HCT116 (cell line): ENCODE measurements around the gene APBA3. TPM values are rescaled to one million over a fixed set of nuclear protein-coding genes. Genes with fewer than 3 reads are reported as not detected.
"Not testable (repeated sequence)": the region's sequence is repeated elsewhere in the genome, so short reads cannot be mapped to it uniquely, and the experiment has no call there.

Experiments used
- ATAC-seq: fragments of 200-7000 bp; cut with Tn5 transposase; 2 replicates; pipeline ENCODE4 v1.9.1; 2020; ENCODE audit warnings: mild to moderate bottlenecking, moderate library complexity
- BruUV-seq: library from RNA; stranded (reverse); fragments of 400-500 nt; replicated peaks from 2 replicates; lab custom pipeline; 2021; lab: Mats Ljungman, UMichigan
- CTCF ChIA-PET: fragments of 300-600 bp; sonication (Branson Sonifier 250); formaldehyde crosslinking; loops from one replicate; lab custom pipeline; 2021; ENCODE audit warnings: antibody characterized with exemption; lab: Charles Lee
- POLR2A ChIA-PET: fragments of 300-600, 350-600 bp; sonication (Branson Sonifier 250); formaldehyde crosslinking; loops from one replicate; lab custom pipeline; 2021; ENCODE audit warnings: antibody characterized with exemption; lab: Charles Lee
- RAD21 ChIA-PET, 2 experiments: fragments of 300-600 bp; sonication (Branson Sonifier 250); formaldehyde crosslinking; loops; one replicate each; lab custom pipeline; 2023; ENCODE audit warnings: low total read pairs in 2 of 2; ENCODE audit not compliant: uncharacterized antibody in 2 of 2, unreplicated experiment in 2 of 2, low non-redundant PET in 1 of 2; lab: Charles Lee
- DNase-seq: peaks from one replicate; pipeline ENCODE4 v3.0.0-alpha.2; 2010; ENCODE audit warnings: low read depth, low spot score
- H2AFZ ChIP-seq: fragments of 200-600 bp; shearing (Covaris generic), sonication (generic); 2 replicates; pipeline ENCODE4 v1.6.1; 2017; ENCODE audit warnings: low read depth, mixed run types, mixed read lengths, antibody characterized with exemption, low read length; ENCODE audit not compliant: poor library complexity, severe bottlenecking
- H3K27ac ChIP-seq: 2 replicates; pipeline ENCODE4 v1.5.1; 2012; ENCODE audit warnings: low read depth, low read length
- H3K27me3 ChIP-seq: fragments of 200-600 bp; sonication (generic); 2 replicates; pipeline ENCODE4 v1.6.1; 2016; ENCODE audit warnings: mixed run types, low read length, mixed read lengths; ENCODE audit not compliant: insufficient read depth
- H3K36me3 ChIP-seq, 2 experiments: fragments of 200-500 bp in 1 of 2; fragments of 200-600 bp in 1 of 2; sonication (Bioruptor generic) in 1 of 2; sonication (generic) in 1 of 2; 2 replicates each; pipeline versions ENCODE4 v1.5.1 to v1.6.1; 2014 to 2016; ENCODE audit warnings: low read length in 2 of 2, inconsistent platforms in 1 of 2, mixed read lengths in 1 of 2, mixed run types in 1 of 2; ENCODE audit not compliant: insufficient read depth in 2 of 2, control insufficient read depth in 1 of 2
- H3K4me1 ChIP-seq, 2 experiments: fragments of 200-600 bp in 1 of 2; sonication (generic) in 1 of 2; 2 replicates each; pipeline versions ENCODE4 v1.5.1 to v1.6.1; 2012 to 2017; ENCODE audit warnings: low read length in 2 of 2, inconsistent platforms in 1 of 2, mild to moderate bottlenecking in 1 of 2, mixed read lengths in 1 of 2, mixed run types in 1 of 2, moderate library complexity in 1 of 2; ENCODE audit not compliant: insufficient read depth in 2 of 2, control insufficient read depth in 1 of 2
- H3K4me2 ChIP-seq: fragments of 200-600 bp; sonication (generic); 2 replicates; pipeline ENCODE4 v1.6.1; 2017; ENCODE audit warnings: mixed run types, low read length, mixed read lengths
- H3K4me3 ChIP-seq, 2 experiments: fragments of 200-600 bp in 1 of 2; sonication (generic) in 1 of 2; replicated peaks in 1 of 2; 2 replicates each; pipeline ENCODE4 v1.5.1; 2011 to 2016; ENCODE audit warnings: low read length in 2 of 2, control low read depth in 1 of 2, low read depth in 1 of 2, mild to moderate bottlenecking in 1 of 2, mixed read lengths in 1 of 2, mixed run types in 1 of 2
- H3K79me2 ChIP-seq: fragments of 200-600 bp; sonication (generic); 2 replicates; pipeline ENCODE4 v1.6.1; 2017; ENCODE audit warnings: mild to moderate bottlenecking, mixed run types, low read length, moderate library complexity, mixed read lengths; ENCODE audit not compliant: insufficient read depth
- H3K9ac ChIP-seq: fragments of 200-600 bp; sonication (generic); 2 replicates; pipeline ENCODE4 v1.6.1; 2016; ENCODE audit warnings: low read length, mixed read lengths
- H3K9me2 ChIP-seq: fragments of 200-600 bp; sonication (generic), shearing (Covaris generic); 2 replicates; pipeline ENCODE4 v1.6.1; 2017; ENCODE audit warnings: mixed run types, mild to moderate bottlenecking, moderate library complexity; ENCODE audit not compliant: insufficient read depth
- H3K9me3 ChIP-seq, 2 experiments: fragments of 200-500 bp in 1 of 2; fragments of 200-600 bp in 1 of 2; sonication (Bioruptor generic) in 1 of 2; sonication (generic) in 1 of 2; 2 replicates each; pipeline ENCODE4 v1.6.1; 2014 to 2017; ENCODE audit warnings: low read length in 2 of 2, mixed read lengths in 2 of 2, inconsistent platforms in 1 of 2, low read depth in 1 of 2, mild to moderate bottlenecking in 1 of 2, mixed run types in 1 of 2, moderate library complexity in 1 of 2; ENCODE audit not compliant: control insufficient read depth in 1 of 2, insufficient read depth in 1 of 2
- H4K20me1 ChIP-seq: fragments of 200-600 bp; sonication (generic), shearing (Covaris generic); 2 replicates; pipeline ENCODE4 v1.6.1; 2017; ENCODE audit warnings: mixed run types, mild to moderate bottlenecking, moderate library complexity; ENCODE audit not compliant: insufficient read depth
- REST ChIP-seq: IDR thresholded peaks from 2 replicates; pipeline ENCODE4 v1.6.1; 2012; ENCODE audit warnings: low read depth
- ZNF274 ChIP-seq: fragments of 200-500 bp; sonication (Bioruptor generic); IDR thresholded peaks from 2 replicates; pipeline ENCODE4 v1.6.1; 2014; ENCODE audit warnings: mild to moderate bottlenecking, low read depth, low read length, inconsistent platforms
- intact Hi-C: fragments of 100-400 bp; cut with micrococcal nuclease; formaldehyde crosslinking; loops from 2 replicates; pipeline ENCODE4 v1.10.0; 2022
- total RNA-seq: library from RNA; stranded (reverse); gene quantifications from one replicate; pipeline ENCODE4 v1.2.1, GENCODE V29; 2021; ENCODE audit not compliant: unreplicated experiment

Gene APBA3
- total RNA-seq, 1 experiment from 2014 or later = 29.5 TPM

- ChIA-PET RAD21 (no interaction called here), CTCF (no interaction called here), POLR2A (no interaction called here)
- Histone ChIP-seq H4K20me1 (no peaks in the 10 kb centered on the region), H2AFZ (no peak overlapping the region), H3K9me2 (no peaks in the 10 kb centered on the region), H3K79me2 (peaks cover 6% of the 10 kb centered on the region), H3K9ac (no peak overlapping the region), H3K4me1 (peaks cover 3 to 9% of the 10 kb centered on the region in 2 experiments; a peak in 2 of 4 replicates), H3K9me3 (no peaks in the 10 kb centered on the region), H3K27me3 (no peaks in the 10 kb centered on the region), H3K4me3 (no peak overlapping the region), H3K4me2 (no peak overlapping the region), H3K36me3 (peaks cover 0 to 5% of the 10 kb centered on the region in 2 experiments; a peak in 2 of 4 replicates), H3K27ac (no peak overlapping the region)
- ATAC-seq = no peak
- TF ChIP-seq ZNF274 (no peak), REST (no peak)
- no peak for DNase-seq
- BruUV-seq = no TSS peak
- intact Hi-C loops = no loop called here
Observed at GRCh38 chr19:3766520-3766919, 5.0 kb upstream of the APBA3 start.

- H3K27me3 ChIP-seq, H2AFZ ChIP-seq, H3K9me2 ChIP-seq, H3K4me2 ChIP-seq, H3K27ac ChIP-seq, CTCF ChIA-PET, H3K4me3 ChIP-seq, H3K36me3 ChIP-seq, intact Hi-C loops, DNase-seq, H3K9ac ChIP-seq, H4K20me1 ChIP-seq, BruUV-seq, H3K9me3 ChIP-seq, ATAC-seq, POLR2A ChIA-PET: not testable (repeated sequence)
- peaks cover 14% of the 10 kb centered on the region for H3K79me2 ChIP-seq
- H3K4me1 ChIP-seq = peaks cover 3 to 11% of the 10 kb centered on the region in 2 experiments; a peak in 2 of 4 replicates
- RAD21 ChIA-PET = interaction anchor here in 1 of 2 experiments (0.7 kb wide), 1 partner anchor 56 kb away, joined by 8 read pairs; no protein-coding TSS in a partner anchor
Observed at GRCh38 chr19:3765757-3766156, 4.3 kb upstream of the APBA3 start.
